ENCODE data around the gene CHN2.

The CHN2 gene

DNA sequence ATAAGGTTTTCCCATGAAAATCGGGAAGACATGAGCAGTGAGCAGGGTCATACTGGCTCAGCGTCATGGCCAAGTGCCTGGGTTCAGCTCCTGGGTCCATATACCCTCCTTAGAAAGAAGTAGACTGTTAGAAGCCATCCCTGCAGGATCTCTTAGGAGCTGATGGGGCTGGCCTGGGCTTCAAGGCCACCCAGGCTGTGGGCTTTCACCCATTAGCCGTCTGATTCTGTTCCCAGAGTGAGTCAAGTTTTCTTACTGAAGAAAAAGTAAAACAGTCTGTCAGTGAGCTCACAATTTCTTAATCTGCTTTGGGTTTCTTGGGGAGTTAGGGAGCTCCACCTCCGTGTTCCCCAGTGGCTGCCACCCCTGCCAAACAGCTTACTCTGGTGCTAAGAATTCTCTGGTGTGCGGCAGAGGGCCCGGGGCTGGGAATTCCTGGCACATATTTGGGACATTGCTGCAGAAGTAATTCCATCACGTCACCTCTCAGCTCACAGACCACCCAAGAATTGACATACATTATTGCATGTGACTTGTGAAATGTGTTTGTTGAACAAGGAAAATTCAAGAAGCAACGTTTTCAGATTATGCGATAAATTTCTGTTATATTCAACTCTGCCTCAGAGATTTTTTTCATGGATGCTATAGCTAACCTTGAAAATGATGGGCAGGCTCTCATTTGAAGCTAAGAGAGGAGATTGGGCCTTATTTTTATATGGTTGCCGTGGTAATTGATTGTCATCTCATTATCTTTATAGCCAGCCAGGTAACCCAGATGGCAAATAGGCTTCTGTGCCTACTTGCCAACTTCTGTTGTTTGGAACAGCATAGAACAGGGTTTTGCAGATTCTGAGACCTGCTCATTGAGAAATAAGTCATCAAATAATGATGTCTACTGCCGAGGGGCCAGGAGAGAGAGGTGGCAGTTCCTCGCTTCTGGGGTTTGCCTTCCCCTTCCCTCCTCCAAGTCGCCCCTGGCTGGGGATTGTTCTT is 166.4 kb downstream of the CHN2 start:
- DNase-seq (ENCODE audit: low read depth in 2 of 3, low spot score in 1 of 3), result no peak

DNA sequence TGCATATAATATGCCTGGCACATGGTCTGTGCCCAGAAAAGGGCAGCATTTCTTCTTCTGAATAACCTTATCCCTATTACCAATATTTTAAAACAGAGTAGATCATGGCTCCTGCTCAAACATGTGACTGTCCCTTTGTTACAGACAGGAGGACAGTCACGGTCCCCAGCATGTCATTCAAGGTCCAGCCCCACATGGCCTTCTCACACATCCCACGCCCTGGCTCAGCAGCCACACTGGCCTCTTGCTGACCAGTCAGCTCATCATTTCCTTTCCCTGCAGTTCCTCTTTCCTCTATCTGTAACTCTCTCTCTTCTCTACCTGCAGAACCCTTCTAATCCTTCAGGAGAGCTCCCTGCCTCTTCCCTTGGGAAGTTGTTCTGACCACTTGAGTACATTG is 167.8 kb downstream of the CHN2 start:
- no peak for DNase-seq (ENCODE audit: low read depth in 2 of 3, low spot score in 1 of 3)

DNA sequence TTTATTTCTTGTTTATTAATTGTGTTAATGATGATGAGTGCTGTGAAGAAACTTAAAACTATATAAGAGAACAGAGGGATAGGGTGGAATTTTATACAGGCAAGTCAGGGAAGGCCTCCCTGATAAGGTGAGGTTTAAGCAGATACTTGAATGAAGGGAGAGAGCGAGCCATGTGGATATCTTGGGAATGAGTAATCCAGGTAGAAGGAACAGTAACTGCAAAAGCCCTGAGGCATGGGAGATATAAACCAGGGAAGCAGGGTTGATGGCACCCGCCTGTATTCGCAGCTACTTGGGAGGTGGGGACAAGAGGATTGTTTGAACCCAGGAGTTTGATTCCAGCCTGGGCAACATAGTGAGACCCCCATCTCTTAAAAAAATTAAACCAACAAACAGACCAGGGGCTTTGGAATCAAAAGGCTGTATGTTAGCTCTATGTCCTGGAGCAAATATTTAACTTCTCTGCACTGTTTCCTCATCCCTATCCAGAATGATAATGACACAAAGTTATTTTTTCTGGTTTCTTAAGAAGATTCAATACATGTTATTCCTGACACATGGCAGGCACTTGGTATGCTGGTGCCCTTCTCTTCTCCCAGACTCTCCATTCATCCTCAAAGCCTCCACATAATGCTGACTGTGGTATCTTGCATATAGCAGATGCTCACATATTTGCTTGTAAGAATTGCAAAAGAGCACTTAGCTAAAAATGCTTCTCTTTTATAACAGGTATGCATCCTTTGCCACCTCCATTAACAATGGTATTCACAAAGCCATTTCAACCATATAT is 169.3 kb downstream of the CHN2 start:
- DNase-seq (ENCODE audit: low read depth in 2 of 3, low spot score in 1 of 3), result no peak

DNA sequence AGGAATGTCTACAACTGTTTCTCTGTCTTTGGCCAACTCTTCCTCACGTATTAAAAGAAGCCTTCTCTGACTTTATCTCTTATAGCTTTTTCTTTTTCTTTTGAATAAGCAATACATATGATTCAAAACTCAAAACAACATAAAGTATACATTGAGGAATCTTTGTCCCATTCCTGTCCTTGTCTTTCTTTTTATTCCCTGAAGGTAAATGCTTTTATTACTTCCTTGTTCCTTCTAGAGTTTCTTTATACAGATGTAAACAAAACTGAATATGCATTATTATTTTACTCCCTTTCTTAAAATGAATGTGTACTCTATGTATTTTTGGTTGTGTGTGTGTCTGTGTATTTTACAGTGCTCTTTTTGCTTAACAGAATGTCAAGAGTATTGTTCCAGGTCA is 170.1 kb downstream of the CHN2 start:
- no peak for DNase-seq (ENCODE audit: low read depth in 2 of 3, low spot score in 1 of 3)

DNA sequence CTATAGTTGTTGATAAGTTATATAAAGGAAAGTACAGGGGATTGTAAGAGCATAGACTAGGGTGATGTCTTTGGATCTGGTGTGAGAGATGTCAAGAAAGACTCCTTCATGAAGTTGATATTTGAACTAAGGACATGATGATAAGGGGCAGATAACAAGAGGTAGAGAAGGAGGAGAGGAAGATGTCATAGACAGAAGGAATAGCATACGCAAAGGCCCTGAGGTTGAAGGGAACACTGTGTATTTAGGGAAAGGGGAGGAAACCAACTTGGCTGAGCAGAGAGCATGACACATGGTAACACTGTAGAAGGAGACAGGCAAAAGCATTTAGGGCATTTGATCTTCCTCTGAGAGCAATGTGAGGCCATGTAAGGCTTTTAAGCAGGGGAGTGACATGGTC is 170.8 kb downstream of the CHN2 start:
- no peak for DNase-seq (ENCODE audit: low read depth in 2 of 3, low spot score in 1 of 3)

DNA sequence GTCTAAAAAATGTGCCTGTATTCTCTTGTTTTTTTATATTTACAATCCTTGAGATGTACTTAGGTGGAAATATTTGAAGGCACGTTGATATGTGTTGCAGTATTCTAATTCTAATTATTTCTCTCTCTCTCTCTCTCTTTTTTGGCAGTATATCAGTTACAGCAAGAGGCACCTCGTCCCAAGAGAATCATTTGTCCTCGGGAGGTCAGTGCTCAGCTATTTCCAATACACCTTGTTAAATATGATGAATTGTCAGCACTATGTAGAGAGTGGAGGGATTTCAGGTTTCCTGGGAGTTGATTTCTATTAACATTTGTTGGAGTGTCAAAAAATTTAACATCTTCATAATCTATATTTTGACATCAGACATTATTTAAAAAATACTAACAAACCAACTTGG is 173.2 kb downstream of the CHN2 start:
- DNase-seq (ENCODE audit: low read depth in 2 of 3, low spot score in 1 of 3), result no peak

DNA sequence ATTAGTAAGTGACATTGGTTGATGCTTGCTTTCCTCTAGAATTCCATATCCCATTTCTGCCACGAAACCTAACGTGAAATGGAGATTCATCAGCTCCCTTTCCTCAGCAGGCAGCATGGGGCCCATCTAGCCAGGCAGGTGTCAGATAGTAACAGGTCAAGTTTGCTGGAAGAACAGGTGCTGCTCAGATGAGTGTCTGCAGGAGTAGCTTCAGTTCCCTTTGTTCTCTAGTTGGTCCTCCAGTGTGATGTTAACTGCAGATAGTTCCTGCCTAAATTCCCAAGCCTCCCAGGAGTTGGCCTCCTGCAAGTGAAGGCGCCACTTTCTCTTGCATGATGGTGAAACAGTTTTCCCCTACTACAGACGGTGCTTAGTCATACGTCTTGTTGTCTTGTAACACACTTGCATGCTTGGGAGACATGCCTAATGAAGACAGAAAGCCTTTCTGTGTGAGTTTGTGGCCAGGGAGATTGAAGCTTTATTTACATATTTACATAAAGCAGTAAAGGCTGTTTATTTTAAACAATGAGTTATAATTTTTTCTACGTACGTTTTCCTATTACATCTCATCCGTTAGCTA is 175.4 kb downstream of the CHN2 start:
- DNase-seq (ENCODE audit: low read depth in 2 of 3, low spot score in 1 of 3), result no peak

DNA sequence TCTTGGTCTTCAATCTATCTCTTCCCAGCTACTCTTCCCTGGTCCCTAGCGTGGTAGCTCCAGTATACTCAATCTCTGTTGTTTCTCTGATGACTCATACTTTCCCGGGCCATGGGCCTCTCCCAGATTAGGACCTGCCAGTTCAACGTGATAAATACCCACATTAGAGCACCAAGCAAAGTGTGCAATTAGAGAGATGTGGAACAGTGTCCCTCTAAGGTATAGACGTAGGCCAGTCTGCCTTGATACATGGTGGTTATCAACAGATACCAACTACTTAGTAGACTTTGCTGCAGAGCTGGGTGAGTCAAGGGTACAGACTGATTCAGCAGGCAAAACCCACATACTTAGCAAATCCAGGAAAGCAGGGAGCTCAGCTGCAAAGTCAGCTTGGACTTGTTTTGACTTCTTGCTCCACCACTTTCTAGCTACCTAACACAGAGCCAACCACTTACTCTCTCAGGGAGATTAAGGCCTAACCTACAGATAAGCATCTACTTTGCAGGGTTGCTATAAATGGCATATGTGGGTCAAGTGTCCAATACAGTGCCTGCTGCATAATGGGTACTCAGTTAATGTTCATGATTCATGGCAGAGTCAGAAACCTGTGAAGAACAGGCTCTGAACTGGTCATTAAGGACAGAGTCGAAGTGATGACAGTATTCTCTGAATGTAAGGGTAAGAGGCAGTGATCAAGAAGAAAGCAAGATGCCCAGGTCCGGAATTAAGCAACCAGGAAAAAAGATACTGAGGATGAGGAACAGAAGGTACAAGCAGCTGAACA is 176.1 kb downstream of the CHN2 start:
- DNase-seq (ENCODE audit: low read depth in 2 of 3, low spot score in 1 of 3), result no peak

DNA sequence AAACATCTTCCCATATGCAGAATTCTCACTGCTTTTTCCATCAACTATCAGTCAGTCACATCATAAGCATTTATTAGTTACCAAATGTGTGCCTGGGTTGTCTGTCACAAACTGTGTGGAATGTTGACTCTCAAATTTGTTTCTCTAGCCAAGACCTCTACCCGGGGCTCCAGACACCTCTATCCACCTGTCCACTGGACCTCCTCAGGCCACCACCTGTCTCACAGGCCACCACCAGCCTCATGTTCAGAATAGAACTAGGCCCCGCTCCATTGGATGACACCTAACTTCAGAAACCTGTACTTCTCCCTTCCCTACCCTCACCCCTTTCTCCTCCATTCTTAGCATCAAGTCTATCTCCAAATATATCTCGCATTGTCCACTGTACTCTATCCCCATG is 176.9 kb downstream of the CHN2 start:
- DNase-seq (ENCODE audit: low read depth in 2 of 3, low spot score in 1 of 3), result no peak

DNA sequence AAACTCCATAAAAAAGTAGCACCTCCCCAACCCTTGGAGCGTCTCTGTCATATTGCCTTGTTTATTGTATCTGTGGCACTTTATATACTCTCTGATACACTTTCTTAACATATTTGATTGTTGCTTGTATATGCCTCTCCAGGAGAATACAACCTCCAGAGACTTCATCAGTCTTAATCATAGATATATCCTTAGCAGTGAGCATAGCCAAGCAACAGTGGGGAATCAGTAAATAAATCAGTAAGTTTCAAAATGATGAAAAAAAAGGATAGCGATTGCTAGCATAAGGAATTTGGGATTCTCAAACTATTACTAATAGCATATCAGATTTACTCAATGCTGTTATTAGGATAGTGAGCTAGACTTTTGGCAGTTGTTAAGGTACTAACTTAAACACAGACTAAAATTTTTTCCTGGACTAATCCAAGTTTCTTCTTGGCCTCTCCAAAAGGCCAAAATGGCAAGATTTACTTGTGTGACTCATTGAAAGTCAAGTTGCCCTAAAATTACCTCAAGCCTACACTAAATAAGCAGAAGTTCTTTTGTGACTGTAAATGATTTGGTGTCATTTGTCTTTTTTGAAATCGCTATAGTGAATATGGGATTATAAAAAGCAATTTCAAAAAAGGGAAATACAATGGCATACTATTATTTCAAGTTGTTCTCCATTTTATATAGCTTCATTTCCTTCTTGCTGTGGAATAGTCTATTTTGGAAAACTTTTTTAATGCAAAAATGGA is 177.9 kb downstream of the CHN2 start:
- no peak for DNase-seq (ENCODE audit: low read depth in 2 of 3, low spot score in 1 of 3)

DNA sequence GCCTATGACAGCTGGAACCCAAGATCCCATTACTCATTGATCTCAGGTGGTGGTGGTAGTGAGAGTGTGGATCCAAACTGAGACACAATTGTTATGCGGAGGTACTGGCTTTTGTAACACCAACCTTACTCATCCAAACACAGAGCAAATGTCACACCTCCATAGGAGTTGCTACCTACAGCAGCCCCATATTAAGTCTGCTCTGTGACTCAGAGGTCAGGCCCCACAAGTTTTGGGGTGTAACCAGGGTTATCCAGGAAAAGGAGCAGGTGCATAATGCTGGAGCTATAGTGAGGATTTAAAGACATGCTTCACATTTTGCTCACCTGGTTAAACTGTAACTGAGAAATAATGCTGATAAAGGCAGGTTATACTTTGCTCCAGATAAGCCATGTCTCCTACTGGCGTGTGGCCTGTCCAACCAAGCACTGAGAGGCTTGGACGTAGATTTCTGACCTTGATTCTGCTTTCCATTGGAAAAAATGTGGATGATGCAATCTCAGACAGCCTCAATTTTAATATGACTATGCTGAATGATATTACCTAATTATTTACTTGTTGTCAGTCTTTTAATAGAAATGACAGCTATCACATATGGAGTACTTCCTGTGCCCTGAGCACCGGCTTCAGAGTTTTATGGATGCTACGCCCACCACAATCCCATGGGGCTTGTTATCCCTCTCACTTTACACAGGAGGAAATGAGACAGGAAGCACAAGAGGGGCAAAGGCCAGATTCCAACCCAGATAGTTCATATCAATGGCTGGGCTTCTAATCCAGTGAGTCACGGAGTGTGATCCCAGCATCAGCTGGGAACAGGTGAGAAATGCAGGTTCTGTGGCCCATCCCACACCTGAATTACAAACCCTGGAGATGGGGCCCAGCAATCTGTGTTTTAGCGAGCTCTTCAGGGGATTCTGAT is 181.3 kb downstream of the CHN2 start:
- no peak for DNase-seq (ENCODE audit: low read depth in 2 of 3, low spot score in 1 of 3)

DNA sequence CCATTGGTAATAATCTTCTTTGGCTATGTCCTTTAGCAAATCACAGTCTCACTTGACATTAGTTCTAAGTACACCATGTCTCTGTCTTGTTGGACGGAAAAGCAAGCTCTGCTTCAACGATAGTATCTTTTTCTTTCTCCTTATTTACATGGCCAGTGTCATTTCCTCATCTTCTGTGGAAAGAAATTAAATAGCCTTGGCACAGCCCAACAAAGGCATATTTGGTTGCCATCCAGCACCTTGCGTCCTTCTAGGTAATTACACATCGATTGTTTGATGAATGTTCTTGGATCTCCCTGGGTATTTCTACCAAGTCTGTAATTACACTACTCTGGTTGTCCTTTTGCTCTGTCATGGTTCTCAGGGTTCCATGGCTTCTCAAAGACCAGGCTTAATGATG is 183.1 kb downstream of the CHN2 start:
- DNase-seq (ENCODE audit: low read depth in 2 of 3, low spot score in 1 of 3), result no peak

DNA sequence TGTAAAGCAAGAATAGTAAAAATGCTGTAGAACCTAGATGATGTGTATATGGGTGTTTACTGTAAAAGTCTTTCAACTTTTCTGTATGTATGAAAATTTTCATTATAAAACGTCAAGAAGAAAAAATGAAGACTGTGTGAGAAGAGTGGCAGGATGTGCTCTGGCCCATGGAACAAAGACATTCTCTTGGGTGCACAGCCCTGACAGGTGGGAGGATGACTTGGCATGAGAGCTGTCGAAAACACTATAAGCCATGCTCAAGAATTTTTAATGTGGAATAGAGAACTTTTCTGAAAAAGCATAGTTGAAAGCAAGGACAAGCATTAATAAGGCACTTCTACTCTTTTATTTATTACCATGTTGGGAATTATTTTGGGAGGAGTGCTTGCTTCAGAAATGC is 185.0 kb downstream of the CHN2 start:
- no peak for DNase-seq (ENCODE audit: low read depth in 2 of 3, low spot score in 1 of 3)

DNA sequence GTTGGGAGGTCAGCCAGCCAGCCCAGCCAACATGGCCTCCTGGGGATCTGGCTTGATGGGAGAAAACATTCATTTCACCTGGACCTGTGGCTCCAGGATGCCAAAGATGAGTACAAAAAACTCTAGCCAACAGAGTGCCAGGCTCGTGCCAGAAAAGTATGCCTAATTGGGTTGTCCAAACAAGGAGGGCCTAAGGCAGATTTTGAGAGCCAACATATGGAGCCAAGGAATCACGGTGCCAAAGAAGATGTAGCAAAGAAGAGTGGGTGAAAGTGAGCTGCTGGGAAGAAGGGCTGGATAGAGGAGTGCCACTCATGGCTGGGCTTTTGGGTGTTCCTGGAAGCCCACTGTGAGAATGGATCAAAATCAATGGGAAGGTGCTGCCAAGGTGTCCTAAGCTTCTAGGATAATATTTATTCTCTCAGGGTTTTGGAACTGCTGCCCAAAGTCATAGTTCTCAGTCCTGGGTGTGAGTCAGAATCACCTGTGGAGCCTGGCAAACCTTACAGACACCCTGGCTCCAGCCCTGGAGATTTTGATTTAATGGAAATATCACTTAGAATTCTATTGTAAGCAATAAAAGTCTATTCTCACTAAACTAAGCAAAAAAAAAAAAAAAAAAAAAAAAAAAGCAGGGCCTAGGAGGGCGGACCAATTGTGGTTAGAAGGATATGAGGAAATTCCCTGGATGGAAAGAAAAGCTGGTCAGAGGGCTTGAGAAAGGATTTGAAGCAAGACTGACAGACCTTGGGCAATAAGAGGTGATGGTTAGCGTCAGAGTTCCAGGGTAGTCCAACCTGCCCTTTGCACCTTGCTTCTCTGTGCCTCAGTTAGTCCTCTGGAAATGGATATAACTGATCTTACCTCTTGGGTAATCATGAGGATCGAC is 186.9 kb downstream of the CHN2 start:
- DNase-seq (ENCODE audit: low read depth in 2 of 3, low spot score in 1 of 3), result no peak

DNA sequence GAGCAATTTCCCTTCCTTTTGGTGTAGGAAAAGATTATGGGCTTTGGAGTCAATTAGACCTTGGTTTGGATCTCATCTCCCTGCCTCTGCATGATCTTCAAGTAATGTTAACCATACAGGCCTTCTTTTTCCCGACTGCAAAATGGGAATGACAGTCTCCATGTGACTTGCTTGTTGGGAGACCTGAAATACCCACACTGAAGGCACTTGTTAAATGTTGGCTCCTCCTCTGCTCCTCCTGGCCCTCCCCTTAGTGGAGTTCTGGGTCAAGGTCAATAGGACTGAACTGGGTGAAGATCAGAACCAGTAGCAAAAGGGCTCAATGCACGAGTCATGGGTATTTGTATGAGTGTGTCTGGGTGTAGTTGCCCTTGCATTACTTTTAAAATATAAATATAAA is 189.7 kb downstream of the CHN2 start:
- no peak for DNase-seq (ENCODE audit: low read depth in 2 of 3, low spot score in 1 of 3)

DNA sequence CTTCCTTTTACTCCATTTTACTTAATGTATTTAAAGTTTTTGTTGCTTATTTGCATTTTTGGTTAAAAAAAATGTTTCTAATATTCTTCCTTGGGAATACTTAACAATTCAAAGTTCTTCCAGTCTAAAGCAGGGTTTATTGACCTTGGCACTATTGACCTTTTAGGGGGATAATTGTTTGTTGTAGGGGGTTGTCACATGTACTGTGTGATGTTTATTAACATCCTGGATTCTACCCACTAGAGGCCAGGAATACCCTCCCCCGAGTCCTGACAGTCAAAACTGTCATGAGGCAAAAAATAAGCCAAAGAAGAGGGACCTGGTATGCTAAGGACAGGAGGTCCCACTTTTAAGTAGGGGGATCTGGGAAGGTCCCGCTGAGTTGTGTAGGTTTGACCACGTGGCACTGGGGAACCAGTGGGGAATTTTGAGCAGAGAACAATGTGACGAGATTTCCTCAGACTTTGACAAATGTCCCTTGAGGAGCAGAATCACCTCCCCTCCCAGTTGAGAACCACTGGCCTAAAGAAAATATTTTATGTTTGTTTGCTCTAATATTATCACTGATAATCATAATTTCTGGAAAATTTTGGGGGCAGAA is 190.7 kb downstream of the CHN2 start:
- no peak for DNase-seq (ENCODE audit: low read depth in 2 of 3, low spot score in 1 of 3)

DNA sequence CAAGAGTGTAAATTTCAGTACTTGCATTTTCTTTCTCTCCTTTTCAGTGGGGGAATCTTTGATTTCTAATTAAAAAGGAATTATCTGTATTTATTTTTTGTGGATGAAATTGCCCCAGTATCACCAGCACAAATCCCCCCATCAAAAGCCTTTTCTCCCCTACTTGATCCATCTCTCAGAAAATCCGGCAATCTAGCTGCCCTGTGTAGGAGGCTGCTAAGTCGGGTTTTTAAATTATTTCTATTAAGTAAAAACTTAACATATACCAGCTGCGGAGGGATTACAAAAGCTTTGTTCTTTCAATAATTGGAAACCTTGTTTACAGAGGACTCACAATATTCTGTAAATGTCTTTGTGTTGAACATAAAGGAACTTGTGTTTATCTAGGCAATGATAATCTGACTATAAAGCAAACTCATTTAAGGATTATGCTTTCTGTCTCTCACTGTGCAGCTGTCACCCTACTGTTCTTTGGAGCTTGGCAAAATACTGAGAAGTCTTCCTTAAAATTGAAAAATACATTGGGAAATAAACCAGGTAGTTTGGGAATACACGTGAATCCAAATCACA is 191.7 kb downstream of the CHN2 start:
- DNase-seq (ENCODE audit: low read depth in 2 of 3, low spot score in 1 of 3), result no peak

DNA sequence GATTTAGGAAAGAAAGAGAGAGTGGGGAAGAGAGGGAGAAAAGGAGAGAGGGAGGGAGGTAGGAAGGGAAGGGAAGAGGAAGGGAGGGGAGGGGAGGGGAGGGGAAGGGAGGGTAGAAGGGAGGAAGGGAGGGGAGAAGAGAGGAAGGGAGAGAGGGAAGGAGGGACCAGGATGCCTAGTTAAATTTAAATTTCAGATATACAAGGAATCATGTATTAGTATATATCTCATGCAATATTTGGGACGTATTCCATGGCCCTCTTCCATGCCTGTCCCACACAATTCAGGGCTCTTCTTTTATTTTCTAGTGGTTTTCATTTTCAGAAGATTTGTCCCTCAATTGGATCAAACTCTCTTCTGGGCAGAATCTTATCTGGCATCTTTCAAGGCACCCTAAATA is 196.7 kb downstream of the CHN2 start:
- DNase-seq (ENCODE audit: low read depth in 2 of 3, low spot score in 1 of 3), result no peak

All from stimulated activated CD4-positive, alpha-beta T cell treated with anti-CD3 and anti-CD28 coated beads, Interleukin-12 subunit alpha, Interleukin-12 subunit beta, amount 100 ng/mL, for 48 hours (primary cell).